ENCODE measurements around the gene PIAS1. TPM values are rescaled to one million over a fixed set of nuclear protein-coding genes. Genes with fewer than 3 reads are reported as not detected.

Gene PIAS1
- total RNA-seq, 1 experiment from 2014 or later = 25.9 TPM

DNA sequence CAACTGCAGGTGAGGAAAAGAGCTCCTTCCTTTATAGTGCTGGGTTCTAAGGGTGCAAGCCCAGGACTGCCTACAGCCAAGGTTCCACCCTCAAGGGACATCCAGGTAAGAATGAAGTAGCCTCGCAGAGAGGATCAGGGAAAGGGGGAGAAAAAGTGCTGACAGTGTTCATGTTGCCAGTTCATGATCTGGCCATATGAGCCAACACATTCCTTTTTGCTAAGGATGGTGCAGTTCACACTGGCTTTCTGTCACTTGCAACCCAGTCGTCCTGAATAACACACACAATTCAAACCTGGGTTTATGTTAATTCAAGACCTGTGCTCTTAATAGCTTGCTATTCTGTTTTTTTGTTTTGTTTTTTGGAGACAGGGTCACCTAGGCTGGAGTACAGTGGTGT is 166.4 kb downstream of the PIAS1 start (continued):
- TF ChIP-seq REST (IDR thresholded peaks at IDR 0.05; ENCODE audit: low read depth) = no peak
- no peak for TF ChIP-seq EGR1 (IDR thresholded peaks at IDR 0.05; ENCODE audit: low read depth)
- no peak for TF ChIP-seq SRF (IDR thresholded peaks at IDR 0.05; ENCODE audit: low read depth)

- Histone ChIP-seq H4K20me1 (ENCODE audit: insufficient read depth) (peaks cover 4% of the 10 kb centered on the region; the same call in 1 of the 2 replicates), H3K9me2 (ENCODE audit: insufficient read depth) (no peaks in the 10 kb centered on the region), H3K9ac (ENCODE audit: low read length) (no peak overlapping the region), H3K4me1 (ENCODE audit: control insufficient read depth in 1 of 2, insufficient read depth in 2 of 2, low read length in 2 of 2) (no peaks in the 10 kb centered on the region), H3K36me3 (ENCODE audit: control insufficient read depth in 1 of 2, insufficient read depth in 2 of 2, low read length in 2 of 2) (peaks cover 0 to 24% of the 10 kb centered on the region in 2 experiments; a peak in 1 of 4 replicates), H3K9me3 (ENCODE audit: control insufficient read depth in 1 of 2, insufficient read depth in 1 of 2, low read depth in 1 of 2, low read length in 2 of 2) (no peaks in the 10 kb centered on the region), H3K27ac (ENCODE audit: low read depth, low read length) (no peak overlapping the region), H3K79me2 (ENCODE audit: insufficient read depth, low read length) (peaks cover 79% of the 10 kb centered on the region), H3K4me3 (replicated peaks in 1 of 2; ENCODE audit: low read depth in 1 of 2, low read length in 2 of 2) (no peak overlapping the region), H3K4me2 (ENCODE audit: low read length) (no peak overlapping the region), H3K27me3 (ENCODE audit: insufficient read depth, low read length) (no peaks in the 10 kb centered on the region), H2AFZ (ENCODE audit: low read depth, low read length, poor library complexity, severe bottlenecking) (no peak overlapping the region)
- ChIA-PET RAD21 (ENCODE audit: low non-redundant PET in 1 of 2, low total read pairs in 2 of 2, uncharacterized antibody in 2 of 2, unreplicated experiment in 2 of 2) (no interaction called here), POLR2A (interaction anchor here (0.6 kb wide), 1 partner anchor 11 kb away, joined by 4 read pairs; no protein-coding TSS in a partner anchor), CTCF (interaction anchor here (1.2 kb wide), 1 partner anchor 10 kb away, joined by 3 read pairs; no protein-coding TSS in a partner anchor)
- DNase-seq (ENCODE audit: low read depth, low spot score) (no peak), ATAC-seq (no peak)
- BruUV-seq (replicated peaks) = no TSS peak
- intact Hi-C loops (cut with micrococcal nuclease) = no loop called here
- TF ChIP-seq EGR1 (IDR thresholded peaks at IDR 0.05; ENCODE audit: low read depth) (no peak), ZNF274 (IDR thresholded peaks at IDR 0.05; ENCODE audit: low read depth, low read length) (no peak), EZH2 (IDR thresholded peaks at IDR 0.05) (no peak), ZBTB33 (IDR thresholded peaks at IDR 0.05; ENCODE audit: extremely low read depth, insufficient replicate concordance, low read length) (no peak), CBX3 (IDR thresholded peaks at IDR 0.05; ENCODE audit: low read depth) (no peak), CEBPB (IDR thresholded peaks at IDR 0.05; ENCODE audit: low read depth) (no peak), ZFX (IDR thresholded peaks at IDR 0.05) (no peak), POLR2AphosphoS5 (IDR thresholded peaks at IDR 0.05; ENCODE audit: low read depth, low read length) (no peak), REST (IDR thresholded peaks at IDR 0.05; ENCODE audit: low read depth) (no peak), EZH2phosphoT487 (IDR thresholded peaks at IDR 0.05; ENCODE audit: borderline replicate concordance) (no peak), JUND (IDR thresholded peaks at IDR 0.05) (no peak), SIN3A (IDR thresholded peaks at IDR 0.05; ENCODE audit: low read depth) (no peak), SRF (IDR thresholded peaks at IDR 0.05; ENCODE audit: low read depth) (no peak), YY1 (IDR thresholded peaks at IDR 0.05; ENCODE audit: extremely low read depth, insufficient replicate concordance, low read depth, low read length) (no peak)
- TF ChIP-seq, protein P1, sequence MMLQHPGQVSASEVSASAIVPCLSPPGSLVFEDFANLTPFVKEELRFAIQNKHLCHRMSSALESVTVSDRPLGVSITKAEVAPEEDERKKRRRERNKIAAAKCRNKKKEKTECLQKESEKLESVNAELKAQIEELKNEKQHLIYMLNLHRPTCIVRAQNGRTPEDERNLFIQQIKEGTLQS (IDR thresholded peaks at IDR 0.05) = no peak
- TF ChIP-seq, protein P2, sequence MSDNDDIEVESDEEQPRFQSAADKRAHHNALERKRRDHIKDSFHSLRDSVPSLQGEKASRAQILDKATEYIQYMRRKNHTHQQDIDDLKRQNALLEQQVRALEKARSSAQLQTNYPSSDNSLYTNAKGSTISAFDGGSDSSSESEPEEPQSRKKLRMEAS (IDR thresholded peaks at IDR 0.05) = no peak
These were observed 166.9 kb downstream of the PIAS1 start for GRCh38 chr15:68220967-68221366.

All from HCT116 (cell line).